Fibroblast of lung (primary cell): Measurements from ENCODE around the gene SLC4A8. TPM values are rescaled to one million over a fixed set of nuclear protein-coding genes. Genes with fewer than 3 reads are reported as not detected.

Experiments used
- DNase-seq, 2 donors: peaks; one replicate each; pipeline versions ENCODE4 v3.0.0 to v3.0.0-alpha.2; 2010; ENCODE audit warnings: low read depth in 2 of 2
- H2AFZ ChIP-seq: 2 replicates; pipeline ENCODE4 v1.5.1; 2012; ENCODE audit warnings: low read length, control low read depth, inconsistent platforms
- H3K27ac ChIP-seq: 2 replicates; pipeline ENCODE4 v1.5.1; 2011; ENCODE audit warnings: low read length, control low read depth; ENCODE audit not compliant: insufficient read depth
- H3K27me3 ChIP-seq: 2 replicates; pipeline ENCODE4 v1.5.1; 2011; ENCODE audit warnings: mild to moderate bottlenecking, low read length; ENCODE audit not compliant: control insufficient read depth, insufficient read depth
- H3K36me3 ChIP-seq: 2 replicates; pipeline ENCODE4 v1.5.1; 2011; ENCODE audit warnings: low read length; ENCODE audit not compliant: control insufficient read depth, insufficient read depth
- H3K4me1 ChIP-seq: 2 replicates; pipeline ENCODE4 v1.5.1; 2011; ENCODE audit warnings: low read length; ENCODE audit not compliant: control insufficient read depth, insufficient read depth; ENCODE audit errors: extremely low read depth
- H3K4me2 ChIP-seq: 2 replicates; pipeline ENCODE4 v1.5.1; 2011; ENCODE audit warnings: low read length, control low read depth; ENCODE audit not compliant: insufficient read depth; ENCODE audit errors: extremely low read depth
- H3K4me3 ChIP-seq, 4 experiments: fragments of 200-600 bp in 1 of 4; sonication (generic) in 1 of 4; replicated peaks in 1 of 4; 2 replicates each; pipeline ENCODE4 v1.5.1; 2011 to 2016; ENCODE audit warnings: low read length in 4 of 4, low read depth in 3 of 4, mild to moderate bottlenecking in 3 of 4, control low read depth in 2 of 4, inconsistent platforms in 1 of 4, mixed read lengths in 1 of 4; ENCODE audit not compliant: insufficient read depth in 1 of 4; ENCODE audit errors: control extremely low read depth in 1 of 4
- H3K79me2 ChIP-seq: 2 replicates; pipeline ENCODE4 v1.5.1; 2012; ENCODE audit warnings: mild to moderate bottlenecking, low read length, inconsistent platforms; ENCODE audit not compliant: control insufficient read depth, insufficient read depth
- H3K9ac ChIP-seq: 2 replicates; pipeline ENCODE4 v1.5.1; 2011; ENCODE audit warnings: mild to moderate bottlenecking, low read length, control low read depth; ENCODE audit not compliant: insufficient read depth
- H3K9me3 ChIP-seq: 2 replicates; pipeline ENCODE4 v1.5.1; 2012; ENCODE audit warnings: low read depth, low read length; ENCODE audit not compliant: control insufficient read depth, insufficient read depth
- H4K20me1 ChIP-seq: 2 replicates; pipeline ENCODE4 v1.5.1; 2011; ENCODE audit warnings: low read length; ENCODE audit not compliant: control insufficient read depth, insufficient read depth; ENCODE audit errors: extremely low read depth
- CTCF ChIP-seq, 2 donors: IDR thresholded peaks in 1 of 2; conservative IDR thresholded peaks in 1 of 2; 1 replicate in 1 of 2; 2 replicates in 1 of 2; pipeline ENCODE4 v1.5.1; 2011 to 2012; ENCODE audit warnings: low read length in 2 of 2, control low read depth in 1 of 2, inconsistent platforms in 1 of 2, low read depth in 1 of 2, mild to moderate bottlenecking in 1 of 2
- EZH2 ChIP-seq: IDR thresholded peaks from 2 replicates; pipeline ENCODE4 v1.5.1; 2012; ENCODE audit warnings: low read length, control low read depth, mild to moderate bottlenecking; ENCODE audit errors: missing control alignments
- polyA plus RNA-seq, 2 donors: library from polyadenylated mRNA; depleted of rRNA in 1 of 2; stranded (reverse) in 1 of 2; unstranded in 1 of 2; fragments of >200 nt; gene quantifications; 2 replicates each; pipeline ENCODE4 v1.2.1, GENCODE V29; 2011 to 2012; ENCODE audit warnings: missing spikeins in 1 of 2
- total RNA-seq: library from RNA; depleted of rRNA; stranded (reverse); fragments of >200 nt; gene quantifications from 2 replicates; pipeline ENCODE4 v1.2.1, GENCODE V29; 2014

Gene SLC4A8
- total and polyA plus RNA-seq, 2 donors (not counting 1 experiment from before 2014, with no cell fraction given) = 4.9 to 7.3 TPM

GRCh38 chr12:51407604-51408003 is 17.0 kb upstream of the SLC4A8 start:
- Histone ChIP-seq H3K4me3 (no peak overlapping the region), H3K79me2 (no peaks in the 10 kb centered on the region), H3K36me3 (no peaks in the 10 kb centered on the region), H4K20me1 (no peaks in the 10 kb centered on the region), H3K27me3 (no peaks in the 10 kb centered on the region), H3K9ac (no peak overlapping the region), H3K9me3 (no peaks in the 10 kb centered on the region), H2AFZ (no peak overlapping the region), H3K27ac (no peak overlapping the region), H3K4me2 (no peak overlapping the region), H3K4me1 (no peaks in the 10 kb centered on the region)
- TF ChIP-seq EZH2 (no peak), CTCF (conservative IDR thresholded peaks at IDR 0.05 in 1 of 2, IDR thresholded peaks at IDR 0.05 in 1 of 2; ENCODE audit: low read depth in 1 of 2, low read length in 2 of 2) (no peak)
- DNase-seq = no peak

GRCh38 chr12:51409846-51410245 is 14.8 kb upstream of the SLC4A8 start:
- H3K4me1 ChIP-seq = no peaks in the 10 kb centered on the region
- H4K20me1 ChIP-seq = no peaks in the 10 kb centered on the region
- no peak overlapping the region for H2AFZ ChIP-seq
- no peak overlapping the region for H3K9ac ChIP-seq
- H3K27ac ChIP-seq = no peak overlapping the region
- H3K4me2 ChIP-seq = no peak overlapping the region
- no peak for DNase-seq
- no peaks in the 10 kb centered on the region for H3K79me2 ChIP-seq
- no peak for TF ChIP-seq CTCF (conservative IDR thresholded peaks at IDR 0.05 in 1 of 2, IDR thresholded peaks at IDR 0.05 in 1 of 2; ENCODE audit: low read depth in 1 of 2, low read length in 2 of 2)
- TF ChIP-seq EZH2 = no peak
- H3K9me3 ChIP-seq = no peaks in the 10 kb centered on the region
- H3K27me3 ChIP-seq = no peaks in the 10 kb centered on the region
- H3K4me3 ChIP-seq = no peak overlapping the region
- no peaks in the 10 kb centered on the region for H3K36me3 ChIP-seq

GRCh38 chr12:51413149-51413548 is 11.5 kb upstream of the SLC4A8 start:
- Histone ChIP-seq H3K4me3 (no peak overlapping the region), H3K79me2 (no peaks in the 10 kb centered on the region), H3K4me2 (no peak overlapping the region), H2AFZ (no peak overlapping the region), H3K9me3 (no peaks in the 10 kb centered on the region), H3K4me1 (no peaks in the 10 kb centered on the region), H3K36me3 (no peaks in the 10 kb centered on the region), H3K27ac (no peak overlapping the region), H3K27me3 (no peaks in the 10 kb centered on the region), H3K9ac (no peak overlapping the region), H4K20me1 (no peaks in the 10 kb centered on the region)
- no peak for DNase-seq
- TF ChIP-seq CTCF (conservative IDR thresholded peaks at IDR 0.05 in 1 of 2, IDR thresholded peaks at IDR 0.05 in 1 of 2; ENCODE audit: low read depth in 1 of 2, low read length in 2 of 2) = no peak
- no peak for TF ChIP-seq EZH2
